GM19463 (cell line): ENCODE measurements around the gene C1QB.

Experiments used
- ATAC-seq: cut with Tn5 transposase; IDR thresholded peaks from one replicate; pipeline ENCODE4 v1.9.1; 2021; ENCODE audit warnings: mild to moderate bottlenecking, moderate library complexity; ENCODE audit not compliant: unreplicated experiment

The C1QB gene

GRCh38 chr1:22652881-22653316 lies at the start of gene C1QB:
C1QB (plus strand) TSS chr1:22653236; CDS start chr1:22659463, 6,227 bp downstream.
- ATAC-seq: no peak

GRCh38 chr1:22606161-22606560 lies 46.9 kb upstream of the C1QB start:
- no peak for ATAC-seq

- no peak for ATAC-seq
Observed at GRCh38 chr1:22607154-22607553, 45.9 kb upstream of the C1QB start.

- no peak for ATAC-seq
Observed at GRCh38 chr1:22608361-22608760, 44.7 kb upstream of the C1QB start.

GRCh38 chr1:22609291-22609690 lies 43.7 kb upstream of the C1QB start:
- no peak for ATAC-seq

- ATAC-seq: no peak
Observed at GRCh38 chr1:22611530-22611947, 41.5 kb upstream of the C1QB start.

- ATAC-seq: no peak
Observed at GRCh38 chr1:22612671-22613571, 40.1 kb upstream of the C1QB start.

- ATAC-seq: no peak
Observed at GRCh38 chr1:22613572-22613918, 39.5 kb upstream of the C1QB start.

GRCh38 chr1:22613951-22614350 lies 39.1 kb upstream of the C1QB start:
- no peak for ATAC-seq

GRCh38 chr1:22615886-22616285 lies 37.1 kb upstream of the C1QB start:
- ATAC-seq: no peak

- ATAC-seq: no peak
Observed at GRCh38 chr1:22616571-22616970, 36.5 kb upstream of the C1QB start.

- no peak for ATAC-seq
Observed at GRCh38 chr1:22618056-22618455, 35.0 kb upstream of the C1QB start.

GRCh38 chr1:22619252-22619651 lies 33.8 kb upstream of the C1QB start:
- no peak for ATAC-seq

- ATAC-seq: no peak
Observed at GRCh38 chr1:22619798-22620197, 33.2 kb upstream of the C1QB start.

- no peak for ATAC-seq
Observed at GRCh38 chr1:22621761-22622160, 31.3 kb upstream of the C1QB start.

GRCh38 chr1:22625262-22625925 lies 27.6 kb upstream of the C1QB start:
- ATAC-seq: no peak

GRCh38 chr1:22626237-22627157 lies 26.5 kb upstream of the C1QB start:
- ATAC-seq: no peak

GRCh38 chr1:22627331-22627730 lies 25.7 kb upstream of the C1QB start:
- ATAC-seq: no peak

- ATAC-seq: no peak
Observed at GRCh38 chr1:22628698-22629444, 24.2 kb upstream of the C1QB start.

- no peak for ATAC-seq
Observed at GRCh38 chr1:22629886-22630285, 23.1 kb upstream of the C1QB start.
